Lung (tissue), 12 donors: ENCODE results near the gene SDK2. TPM values are rescaled to one million over a fixed set of nuclear protein-coding genes. Genes with fewer than 3 reads are reported as not detected.

Source experiments
- ATAC-seq: fragments of 200-7000 bp; cut with Tn5 transposase; one replicate; pipeline ENCODE4 v1.9.1; 2020; ENCODE audit warnings: moderate number of reproducible peaks; ENCODE audit not compliant: insufficient read depth, low FRiP score
- DNase-seq, 3 donors: peaks; one replicate each; pipeline ENCODE4 v3.0.0-alpha.2; 2013 to 2017
- H3K27ac ChIP-seq, 2 donors: one replicate each; pipeline ENCODE4 v1.5.1; 2013; ENCODE audit warnings: mild to moderate bottlenecking in 2 of 2, moderate library complexity in 2 of 2, control low read depth in 1 of 2, inconsistent platforms in 1 of 2, low read depth in 1 of 2, low read length in 1 of 2
- H3K27me3 ChIP-seq, 3 donors: one replicate each; pipeline ENCODE4 v1.5.1; 2013; ENCODE audit warnings: low read length in 2 of 3; ENCODE audit not compliant: control insufficient read depth in 3 of 3, insufficient read depth in 3 of 3
- H3K36me3 ChIP-seq, 4 donors: one replicate each; pipeline ENCODE4 v1.5.1; 2013; ENCODE audit warnings: low read length in 4 of 4, mild to moderate bottlenecking in 1 of 4, moderate library complexity in 1 of 4; ENCODE audit not compliant: control insufficient read depth in 4 of 4, insufficient read depth in 4 of 4
- H3K4me1 ChIP-seq, 5 donors: one replicate each; pipeline ENCODE4 v1.5.1; 2013; ENCODE audit warnings: low read length in 5 of 5, mild to moderate bottlenecking in 2 of 5, moderate library complexity in 1 of 5; ENCODE audit not compliant: control insufficient read depth in 5 of 5, insufficient read depth in 5 of 5
- H3K4me3 ChIP-seq: one replicate; pipeline ENCODE4 v1.5.1; 2013; ENCODE audit warnings: mild to moderate bottlenecking, control low read depth, moderate library complexity
- H3K9ac ChIP-seq, 2 donors: one replicate each; pipeline ENCODE4 v1.5.1; 2013; ENCODE audit warnings: low read length in 2 of 2, control low read depth in 1 of 2; ENCODE audit not compliant: insufficient read depth in 1 of 2
- H3K9me3 ChIP-seq, 4 donors: one replicate each; pipeline ENCODE4 v1.5.1; 2013; ENCODE audit warnings: low read length in 3 of 4, mild to moderate bottlenecking in 1 of 4, moderate library complexity in 1 of 4; ENCODE audit not compliant: control insufficient read depth in 4 of 4, insufficient read depth in 3 of 4
- WGBS, 2 donors: extraction: QIAGEN DNeasy Blood & Tissue Kit; methylation state at CpG; one replicate each; pipeline ENCODE4 v1.1.7; 2013; 5-methylcytosine and 5-hydroxymethylcytosine counted together
- polyA plus RNA-seq, 2 donors: library from polyadenylated mRNA; stranded (reverse); fragments of 200-250 nt; gene quantifications; one replicate each; pipeline ENCODE4 v1.2.1, GENCODE V29; 2013
- total RNA-seq, 2 donors: library from RNA; depleted of rRNA in 1 of 2; stranded (reverse); fragments of >200 nt in 1 of 2; gene quantifications; one replicate each; pipeline ENCODE4 v1.2.1, GENCODE V29; 2014 to 2021
- TF ChIP-seq, protein P1 (sequence below): IDR thresholded peaks from 2 replicates; pipeline ENCODE4 v1.5.1; 2012; ENCODE audit warnings: mild to moderate bottlenecking; ENCODE audit errors: control extremely low read depth, extremely low read depth
- donor health status: control.
- donor health status: control.
- donor health status: Bipolar disorder and iron deficiency.
- donor health status: healthy.
- donor health status: DM: yes; HTN: yes; CAD: no.

SDK2 gene
- total and polyA plus RNA-seq, 4 donors, result 0.91 to 41.7 (median 4.3) TPM

DNA sequence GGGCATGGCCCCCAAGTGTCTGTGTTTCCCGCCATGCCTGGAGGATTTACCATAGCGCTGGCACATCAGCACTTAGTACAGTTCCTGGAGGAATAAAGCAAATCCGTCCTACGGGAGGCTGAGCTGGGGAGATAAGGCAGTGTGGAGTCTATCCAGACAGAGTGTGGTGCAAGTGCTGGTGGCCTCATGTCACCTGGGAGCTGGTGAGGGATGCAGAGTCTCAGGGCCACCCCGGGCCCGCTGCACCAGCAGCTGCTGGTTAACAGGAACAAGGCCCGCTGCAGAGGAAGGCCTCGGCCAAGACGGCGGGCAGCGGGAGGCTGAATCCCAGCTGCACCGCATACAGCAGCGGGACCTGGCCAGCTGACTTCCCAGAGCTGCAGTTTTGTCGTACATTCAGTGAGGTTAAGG, 275.1 kb downstream of the SDK2 start:
- no peaks in the 10 kb centered on the region for H3K27me3 ChIP-seq
- H3K4me1 ChIP-seq, result peaks cover 0 to 37% (median 15%) of the 10 kb centered on the region in 5 donors
- no peak overlapping the region for H3K9ac ChIP-seq
- TF ChIP-seq, protein P1, sequence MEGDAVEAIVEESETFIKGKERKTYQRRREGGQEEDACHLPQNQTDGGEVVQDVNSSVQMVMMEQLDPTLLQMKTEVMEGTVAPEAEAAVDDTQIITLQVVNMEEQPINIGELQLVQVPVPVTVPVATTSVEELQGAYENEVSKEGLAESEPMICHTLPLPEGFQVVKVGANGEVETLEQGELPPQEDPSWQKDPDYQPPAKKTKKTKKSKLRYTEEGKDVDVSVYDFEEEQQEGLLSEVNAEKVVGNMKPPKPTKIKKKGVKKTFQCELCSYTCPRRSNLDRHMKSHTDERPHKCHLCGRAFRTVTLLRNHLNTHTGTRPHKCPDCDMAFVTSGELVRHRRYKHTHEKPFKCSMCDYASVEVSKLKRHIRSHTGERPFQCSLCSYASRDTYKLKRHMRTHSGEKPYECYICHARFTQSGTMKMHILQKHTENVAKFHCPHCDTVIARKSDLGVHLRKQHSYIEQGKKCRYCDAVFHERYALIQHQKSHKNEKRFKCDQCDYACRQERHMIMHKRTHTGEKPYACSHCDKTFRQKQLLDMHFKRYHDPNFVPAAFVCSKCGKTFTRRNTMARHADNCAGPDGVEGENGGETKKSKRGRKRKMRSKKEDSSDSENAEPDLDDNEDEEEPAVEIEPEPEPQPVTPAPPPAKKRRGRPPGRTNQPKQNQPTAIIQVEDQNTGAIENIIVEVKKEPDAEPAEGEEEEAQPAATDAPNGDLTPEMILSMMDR, result no peak
- WGBS, 2 donors, result 82 to 85% methylated on average over 14 of the region's 14 CpGs
- H3K4me3 ChIP-seq, result no peak overlapping the region
- ATAC-seq (no peak), DNase-seq (peak; percentile 70 to 76 (median 71))
- no peaks in the 10 kb centered on the region for H3K9me3 ChIP-seq
- H3K36me3 ChIP-seq, result no peaks in the 10 kb centered on the region
- H3K27ac ChIP-seq, result no peak overlapping the region

DNA sequence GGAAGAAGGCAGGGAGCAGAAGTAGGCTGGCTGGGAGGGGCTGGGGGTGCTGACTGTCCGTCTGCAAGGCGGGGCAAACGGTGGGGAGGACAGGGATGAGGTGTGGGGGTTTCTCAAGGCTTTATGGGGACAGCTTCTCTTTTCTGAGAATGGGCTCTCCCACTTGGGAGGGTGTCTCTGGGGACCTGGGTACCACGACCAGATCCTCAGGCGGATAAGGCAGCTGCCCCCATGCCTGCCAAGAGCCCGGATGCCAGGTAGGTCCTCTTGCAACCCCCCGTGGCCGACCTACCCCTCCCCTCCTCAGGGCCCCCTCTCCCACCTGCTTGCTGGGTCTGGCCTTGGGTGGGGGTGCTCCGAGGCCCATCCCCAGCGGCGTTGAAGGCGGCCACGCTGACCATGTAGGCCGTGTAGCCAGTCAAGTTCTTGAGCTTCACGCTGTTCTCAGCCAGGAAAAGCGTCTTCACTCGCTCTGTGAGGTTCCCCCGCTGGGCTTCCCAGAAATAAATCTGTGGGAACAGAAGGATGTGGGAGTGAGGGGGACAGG, 276.1 kb downstream of the SDK2 start:
- ATAC-seq (no peak), DNase-seq (no peak)
- no peaks in the 10 kb centered on the region for H3K27me3 ChIP-seq
- H3K9me3 ChIP-seq, result no peaks in the 10 kb centered on the region
- no peaks in the 10 kb centered on the region for H3K36me3 ChIP-seq
- no peak overlapping the region for H3K9ac ChIP-seq
- H3K4me1 ChIP-seq, result peaks cover 0 to 37% (median 15%) of the 10 kb centered on the region in 5 donors
- no peak overlapping the region for H3K27ac ChIP-seq
- TF ChIP-seq, protein P1, result no peak
- no peak overlapping the region for H3K4me3 ChIP-seq
- 93 to 95% methylated on average over 15 to 18 of the region's 18 CpGs for WGBS, 2 donors

DNA sequence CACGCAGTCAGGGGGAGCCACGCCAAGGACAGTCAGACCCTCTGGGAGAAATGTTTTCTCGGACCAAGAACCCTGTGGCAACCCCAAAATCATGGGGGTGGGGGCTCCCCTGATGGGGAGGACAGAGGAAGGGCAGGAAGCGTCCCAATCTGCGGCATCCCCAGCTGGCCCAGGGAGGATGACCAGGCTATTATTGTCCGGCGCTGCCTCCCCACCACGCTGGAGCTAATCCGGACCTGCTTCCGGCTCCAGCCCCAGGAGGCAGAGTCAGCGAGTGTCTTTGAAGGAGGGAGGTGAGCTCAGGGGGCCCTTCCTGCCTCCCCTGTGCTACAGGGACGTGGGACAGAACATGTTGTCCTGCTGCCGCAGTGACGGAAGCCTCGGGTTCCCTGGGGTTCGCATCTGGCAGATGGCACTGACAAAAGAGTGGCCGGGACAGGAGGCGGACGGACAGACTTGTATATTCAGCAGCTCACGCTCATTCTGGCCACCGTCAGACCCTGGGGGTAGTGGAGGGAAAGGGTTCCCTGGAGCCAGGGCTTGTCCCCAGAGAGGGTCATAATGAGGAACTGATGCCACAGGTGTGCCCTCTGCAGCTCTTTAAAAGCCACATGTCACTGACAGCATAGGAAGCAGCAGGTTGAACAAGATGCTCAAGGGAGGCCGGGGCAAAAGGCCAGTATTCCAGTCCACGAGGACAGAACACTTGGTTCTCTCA, 278.2 kb downstream of the SDK2 start:
- peak; percentile 57 to 77 (median 61) for DNase-seq

More for the DNA sequence above, 278.2 kb downstream of the SDK2 start:
- Histone ChIP-seq H3K27ac (peak overlapping the region; percentile 57 to 71), H3K9me3 (no peaks in the 10 kb centered on the region), H3K36me3 (no peaks in the 10 kb centered on the region), H3K4me1 (peaks cover 0 to 44% (median 15%) of the 10 kb centered on the region in 5 donors), H3K9ac (no peak overlapping the region), H3K27me3 (no peaks in the 10 kb centered on the region), H3K4me3 (no peak overlapping the region)
- 64 to 81% methylated on average over 23 of the region's 23 CpGs for WGBS, 2 donors
- ATAC-seq, result no peak
- TF ChIP-seq, protein P1, result no peak
